Cardiac muscle cell (in vitro differentiated cells and primary cell): ENCODE measurements around the gene GPR150. TPM values are rescaled to one million over a fixed set of nuclear protein-coding genes. Genes with fewer than 3 reads are reported as not detected.

Experiments used
- DNase-seq, 2 donors: peaks; one replicate each; pipeline versions ENCODE4 v3.0.0 to v3.0.0-alpha.2; 2010 to 2017; ENCODE audit warnings: low read depth in 1 of 2, low spot score in 1 of 2
- H3K27ac ChIP-seq: fragments of 200-600 bp; sonication (generic); 2 replicates; pipeline ENCODE4 v1.5.1; 2016
- H3K27me3 ChIP-seq: fragments of 200-600 bp; sonication (generic); 2 replicates; pipeline ENCODE4 v1.6.0; 2016; ENCODE audit warnings: control low read depth
- H3K36me3 ChIP-seq: fragments of 200-600 bp; sonication (generic); 2 replicates; pipeline ENCODE4 v1.5.1; 2016; ENCODE audit warnings: control low read depth
- H3K4me1 ChIP-seq: fragments of 200-600 bp; sonication (generic); 2 replicates; pipeline ENCODE4 v1.8.1; 2017; ENCODE audit warnings: low read depth, mild to moderate bottlenecking, mixed run types
- H3K4me3 ChIP-seq: fragments of 200-600 bp; sonication (generic); 2 replicates; pipeline ENCODE4 v1.5.1; 2016; ENCODE audit warnings: mild to moderate bottlenecking
- H3K9me3 ChIP-seq: fragments of 200-600 bp; sonication (generic); 2 replicates; pipeline ENCODE4 v1.5.1; 2017; ENCODE audit warnings: low read depth, mild to moderate bottlenecking, control low read depth
- polyA plus RNA-seq: library from polyadenylated mRNA; unstranded; fragments of >200 nt; fragmentation: Nextera tagmentation; extraction: Ambion mirVana; gene quantifications from 2 replicates; pipeline ENCODE4 v1.2.1, GENCODE V29; 2016
- total RNA-seq: library from RNA; depleted of rRNA; stranded (reverse); fragments of >200 nt; gene quantifications from 2 replicates; pipeline ENCODE4 v1.2.3, GENCODE V29; 2016
- TF ChIP-seq, protein P1 (sequence below): IDR thresholded peaks from 2 replicates; pipeline ENCODE4 v1.5.1; 2012; ENCODE audit warnings: low read depth, mild to moderate bottlenecking, low read length

The GPR150 gene
- total and polyA plus RNA-seq, 2 experiments from 2014 or later: 0.39 to 0.57 TPM

DNA sequence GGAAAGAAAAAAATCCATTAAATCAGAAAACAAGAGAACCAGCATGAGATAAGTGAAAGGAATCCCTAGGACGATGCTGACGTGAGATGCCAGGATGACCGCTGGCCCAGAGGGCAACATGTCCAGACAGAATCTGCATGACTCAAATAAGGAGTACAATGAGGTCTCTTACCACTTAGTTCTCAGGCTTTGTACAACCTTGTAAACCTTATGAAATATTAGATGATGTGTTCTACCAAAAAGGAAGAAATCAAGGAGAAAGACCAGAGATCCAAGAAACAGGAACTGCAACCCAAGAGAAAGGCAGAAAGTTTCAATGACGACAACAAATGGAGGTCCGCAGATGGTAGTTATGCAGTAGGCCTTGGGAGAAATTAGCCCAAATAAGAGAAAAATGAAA is 2.8 kb upstream of the GPR150 start:
- Histone ChIP-seq H3K9me3 (no peaks in the 10 kb centered on the region), H3K4me1 (no peaks in the 10 kb centered on the region), H3K36me3 (no peaks in the 10 kb centered on the region), H3K27ac (no peak overlapping the region), H3K27me3 (peaks cover 46% of the 10 kb centered on the region), H3K4me3 (no peak overlapping the region)
- DNase-seq: peak in 1 of 2 donors; percentile 27
- TF ChIP-seq, protein P1, sequence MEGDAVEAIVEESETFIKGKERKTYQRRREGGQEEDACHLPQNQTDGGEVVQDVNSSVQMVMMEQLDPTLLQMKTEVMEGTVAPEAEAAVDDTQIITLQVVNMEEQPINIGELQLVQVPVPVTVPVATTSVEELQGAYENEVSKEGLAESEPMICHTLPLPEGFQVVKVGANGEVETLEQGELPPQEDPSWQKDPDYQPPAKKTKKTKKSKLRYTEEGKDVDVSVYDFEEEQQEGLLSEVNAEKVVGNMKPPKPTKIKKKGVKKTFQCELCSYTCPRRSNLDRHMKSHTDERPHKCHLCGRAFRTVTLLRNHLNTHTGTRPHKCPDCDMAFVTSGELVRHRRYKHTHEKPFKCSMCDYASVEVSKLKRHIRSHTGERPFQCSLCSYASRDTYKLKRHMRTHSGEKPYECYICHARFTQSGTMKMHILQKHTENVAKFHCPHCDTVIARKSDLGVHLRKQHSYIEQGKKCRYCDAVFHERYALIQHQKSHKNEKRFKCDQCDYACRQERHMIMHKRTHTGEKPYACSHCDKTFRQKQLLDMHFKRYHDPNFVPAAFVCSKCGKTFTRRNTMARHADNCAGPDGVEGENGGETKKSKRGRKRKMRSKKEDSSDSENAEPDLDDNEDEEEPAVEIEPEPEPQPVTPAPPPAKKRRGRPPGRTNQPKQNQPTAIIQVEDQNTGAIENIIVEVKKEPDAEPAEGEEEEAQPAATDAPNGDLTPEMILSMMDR: no peak

DNA sequence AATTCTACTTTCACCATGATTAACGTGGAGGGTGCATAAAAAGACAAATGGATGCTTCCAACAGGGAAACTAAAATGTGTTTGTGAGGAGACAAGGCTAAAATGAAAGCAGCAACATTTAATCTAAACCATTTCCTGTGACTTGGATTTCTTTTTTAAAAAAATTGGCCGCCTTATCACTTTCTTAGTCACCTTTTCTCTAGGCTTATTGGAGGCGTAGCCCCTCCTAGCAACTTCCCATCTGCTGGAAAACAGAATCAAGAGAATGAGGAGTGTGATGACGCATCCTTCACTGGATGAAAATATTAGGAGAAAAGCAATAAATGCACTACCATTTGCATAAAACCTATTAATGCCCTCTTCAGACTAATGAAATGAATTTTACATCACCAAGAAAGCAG is 791 bp upstream of the GPR150 start:
- Histone ChIP-seq H3K27me3 (peaks cover 66% of the 10 kb centered on the region), H3K27ac (no peak overlapping the region), H3K4me3 (no peak overlapping the region), H3K4me1 (no peaks in the 10 kb centered on the region), H3K36me3 (no peaks in the 10 kb centered on the region), H3K9me3 (no peaks in the 10 kb centered on the region)
- DNase-seq: peak in 1 of 2 donors; percentile 77
- TF ChIP-seq, protein P1: no peak

DNA sequence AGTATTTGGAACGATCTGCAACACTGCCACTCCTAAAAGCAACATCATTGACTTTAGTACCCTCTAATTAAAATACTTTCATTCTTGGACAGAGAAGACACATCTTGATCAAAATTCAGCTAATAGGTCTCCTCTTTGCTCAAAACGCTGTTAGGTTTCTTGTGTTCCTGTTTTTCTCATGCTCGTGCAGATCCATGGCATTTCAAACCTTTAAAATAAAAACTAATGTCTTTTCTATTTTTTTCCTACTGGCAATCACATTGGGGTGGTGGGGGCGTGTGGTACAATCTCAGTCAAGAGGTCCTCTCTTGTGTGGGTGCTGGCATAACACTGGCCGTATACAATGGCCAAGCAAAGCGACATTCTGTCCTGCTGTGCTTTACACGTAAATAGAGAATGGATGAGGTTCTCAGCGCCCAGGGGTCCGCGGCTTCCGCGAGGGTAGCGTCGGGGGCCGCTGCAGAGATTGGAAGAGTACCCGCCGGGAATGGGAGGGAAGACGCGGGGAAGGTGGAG is 315 bp upstream of the GPR150 start:
- no peak overlapping the region for H3K27ac ChIP-seq
- no peaks in the 10 kb centered on the region for H3K9me3 ChIP-seq
- TF ChIP-seq, protein P1: no peak
- no peak for DNase-seq
- peaks cover 66% of the 10 kb centered on the region for H3K27me3 ChIP-seq
- H3K36me3 ChIP-seq: no peaks in the 10 kb centered on the region
- H3K4me1 ChIP-seq: no peaks in the 10 kb centered on the region
- peak overlapping the region; percentile 53 for H3K4me3 ChIP-seq

DNA sequence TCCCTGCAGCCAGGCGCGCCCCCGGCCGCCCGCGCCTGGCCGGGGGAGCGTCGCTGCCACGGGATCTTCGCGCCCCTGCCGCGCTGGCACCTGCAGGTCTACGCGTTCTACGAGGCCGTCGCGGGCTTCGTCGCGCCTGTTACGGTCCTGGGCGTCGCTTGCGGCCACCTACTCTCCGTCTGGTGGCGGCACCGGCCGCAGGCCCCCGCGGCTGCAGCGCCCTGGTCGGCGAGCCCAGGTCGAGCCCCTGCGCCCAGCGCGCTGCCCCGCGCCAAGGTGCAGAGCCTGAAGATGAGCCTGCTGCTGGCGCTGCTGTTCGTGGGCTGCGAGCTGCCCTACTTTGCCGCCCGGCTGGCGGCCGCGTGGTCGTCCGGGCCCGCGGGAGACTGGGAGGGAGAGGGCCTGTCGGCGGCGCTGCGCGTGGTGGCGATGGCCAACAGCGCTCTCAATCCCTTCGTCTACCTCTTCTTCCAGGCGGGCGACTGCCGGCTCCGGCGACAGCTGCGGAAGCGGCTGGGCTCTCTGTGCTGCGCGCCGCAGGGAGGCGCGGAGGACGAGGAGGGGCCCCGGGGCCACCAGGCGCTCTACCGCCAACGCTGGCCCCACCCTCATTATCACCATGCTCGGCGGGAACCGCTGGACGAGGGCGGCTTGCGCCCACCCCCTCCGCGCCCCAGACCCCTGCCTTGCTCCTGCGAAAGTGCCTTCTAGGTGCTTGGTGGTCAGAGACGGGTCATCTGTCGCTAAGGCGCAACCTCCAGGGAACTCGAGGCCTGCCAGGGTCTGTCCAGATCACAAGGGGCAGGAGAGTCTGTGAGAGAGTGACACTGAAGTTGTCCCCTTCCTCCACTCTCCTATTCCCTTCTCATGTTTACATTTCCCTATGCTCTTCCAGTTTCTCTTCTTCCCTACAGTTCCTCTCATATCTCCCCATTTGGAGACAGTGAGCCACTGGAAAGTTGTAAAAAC is 1.3 kb downstream of the GPR150 start:
- TF ChIP-seq, protein P1: peak; percentile 6
- no peak overlapping the region for H3K27ac ChIP-seq
- no peaks in the 10 kb centered on the region for H3K36me3 ChIP-seq
- peak; percentile 46 for DNase-seq
- peaks cover 66% of the 10 kb centered on the region for H3K27me3 ChIP-seq
- no peaks in the 10 kb centered on the region for H3K4me1 ChIP-seq
- peak overlapping the region; percentile 53 for H3K4me3 ChIP-seq
- H3K9me3 ChIP-seq: no peaks in the 10 kb centered on the region

DNA sequence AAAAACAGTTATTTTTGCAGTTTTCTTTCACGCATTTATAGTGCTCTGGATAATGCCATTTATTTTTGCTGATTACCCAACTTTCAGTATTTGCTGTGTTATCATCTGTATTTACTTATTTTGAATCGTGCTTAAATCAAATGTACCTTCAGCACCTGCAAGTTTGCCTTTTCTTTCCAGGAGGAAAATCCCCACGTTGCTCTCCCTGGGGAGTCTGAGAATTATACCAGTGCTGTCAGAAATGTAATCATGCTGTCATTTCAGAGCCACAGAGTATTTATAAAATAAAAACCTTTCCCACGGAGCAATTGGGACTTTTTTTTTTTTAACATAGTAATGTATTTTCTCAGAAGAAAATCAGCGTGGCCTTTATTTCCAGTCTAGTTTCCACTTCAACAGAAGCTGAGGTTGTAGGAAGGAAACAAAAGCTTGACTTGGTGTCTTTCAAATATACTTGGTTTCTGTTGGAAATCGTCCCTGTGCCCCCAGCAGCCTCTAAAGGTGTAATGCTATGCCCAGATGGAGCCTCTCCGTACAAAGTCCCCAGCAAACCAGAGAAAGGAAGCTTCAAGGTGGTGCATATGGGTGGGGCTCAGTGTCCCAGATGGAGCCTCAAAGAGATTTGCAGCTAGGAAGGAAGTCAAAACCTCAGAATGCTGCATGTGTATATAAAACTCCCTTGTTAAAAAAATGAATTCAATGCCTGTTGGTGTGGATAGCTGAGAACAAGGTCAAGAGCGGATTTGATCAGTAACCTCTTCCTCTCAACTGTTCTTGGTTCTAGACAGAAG is 2.1 kb downstream of the GPR150 start:
- Histone ChIP-seq H3K36me3 (no peaks in the 10 kb centered on the region), H3K27me3 (peaks cover 66% of the 10 kb centered on the region), H3K4me3 (no peak overlapping the region), H3K4me1 (no peaks in the 10 kb centered on the region), H3K27ac (no peak overlapping the region), H3K9me3 (no peaks in the 10 kb centered on the region)
- TF ChIP-seq, protein P1: no peak
- no peak for DNase-seq
